ENCODE measurements around the gene FST. TPM values are rescaled to one million over a fixed set of nuclear protein-coding genes. Genes with fewer than 3 reads are reported as not detected.

FST gene
- total and polyA plus RNA-seq, 10 of the 15 experiments (the other 5 are each of a cell fraction or from before 2014, with no cell fraction given): 0.23 TPM; not detected in 9

DNA sequence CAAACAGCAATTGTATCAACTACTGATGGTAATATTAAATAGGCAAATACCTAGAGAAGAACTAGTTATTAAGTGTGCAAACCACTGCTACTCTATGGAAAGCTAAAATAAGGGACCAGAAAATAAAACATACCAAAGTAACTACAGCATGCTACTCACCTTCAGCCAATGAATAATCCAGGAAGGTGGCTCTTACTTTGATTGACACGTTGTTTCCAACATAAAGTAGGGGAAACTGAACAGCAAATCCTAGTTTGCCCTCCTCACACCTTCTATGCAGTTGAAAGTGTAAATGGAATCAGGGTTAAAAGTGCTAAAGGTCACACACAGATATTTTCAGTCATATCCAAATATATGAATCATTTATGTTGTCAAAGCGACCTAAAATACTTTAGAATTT lies 5.1 kb upstream of the FST start (continued):
- TF ChIP-seq NBN (IDR thresholded peaks at IDR 0.05): no peak
- no peak for TF ChIP-seq PML (IDR thresholded peaks at IDR 0.05; ENCODE audit: low read length)
- no peak for TF ChIP-seq RB1 (IDR thresholded peaks at IDR 0.05; ENCODE audit: borderline replicate concordance)
- TF ChIP-seq PAX5 (IDR thresholded peaks at IDR 0.05; ENCODE audit: borderline replicate concordance, low read depth, low read length): no peak
- TF ChIP-seq, protein P1, sequence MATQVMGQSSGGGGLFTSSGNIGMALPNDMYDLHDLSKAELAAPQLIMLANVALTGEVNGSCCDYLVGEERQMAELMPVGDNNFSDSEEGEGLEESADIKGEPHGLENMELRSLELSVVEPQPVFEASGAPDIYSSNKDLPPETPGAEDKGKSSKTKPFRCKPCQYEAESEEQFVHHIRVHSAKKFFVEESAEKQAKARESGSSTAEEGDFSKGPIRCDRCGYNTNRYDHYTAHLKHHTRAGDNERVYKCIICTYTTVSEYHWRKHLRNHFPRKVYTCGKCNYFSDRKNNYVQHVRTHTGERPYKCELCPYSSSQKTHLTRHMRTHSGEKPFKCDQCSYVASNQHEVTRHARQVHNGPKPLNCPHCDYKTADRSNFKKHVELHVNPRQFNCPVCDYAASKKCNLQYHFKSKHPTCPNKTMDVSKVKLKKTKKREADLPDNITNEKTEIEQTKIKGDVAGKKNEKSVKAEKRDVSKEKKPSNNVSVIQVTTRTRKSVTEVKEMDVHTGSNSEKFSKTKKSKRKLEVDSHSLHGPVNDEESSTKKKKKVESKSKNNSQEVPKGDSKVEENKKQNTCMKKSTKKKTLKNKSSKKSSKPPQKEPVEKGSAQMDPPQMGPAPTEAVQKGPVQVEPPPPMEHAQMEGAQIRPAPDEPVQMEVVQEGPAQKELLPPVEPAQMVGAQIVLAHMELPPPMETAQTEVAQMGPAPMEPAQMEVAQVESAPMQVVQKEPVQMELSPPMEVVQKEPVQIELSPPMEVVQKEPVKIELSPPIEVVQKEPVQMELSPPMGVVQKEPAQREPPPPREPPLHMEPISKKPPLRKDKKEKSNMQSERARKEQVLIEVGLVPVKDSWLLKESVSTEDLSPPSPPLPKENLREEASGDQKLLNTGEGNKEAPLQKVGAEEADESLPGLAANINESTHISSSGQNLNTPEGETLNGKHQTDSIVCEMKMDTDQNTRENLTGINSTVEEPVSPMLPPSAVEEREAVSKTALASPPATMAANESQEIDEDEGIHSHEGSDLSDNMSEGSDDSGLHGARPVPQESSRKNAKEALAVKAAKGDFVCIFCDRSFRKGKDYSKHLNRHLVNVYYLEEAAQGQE (IDR thresholded peaks at IDR 0.05; ENCODE audit: low read depth, low read length): no peak

DNA sequence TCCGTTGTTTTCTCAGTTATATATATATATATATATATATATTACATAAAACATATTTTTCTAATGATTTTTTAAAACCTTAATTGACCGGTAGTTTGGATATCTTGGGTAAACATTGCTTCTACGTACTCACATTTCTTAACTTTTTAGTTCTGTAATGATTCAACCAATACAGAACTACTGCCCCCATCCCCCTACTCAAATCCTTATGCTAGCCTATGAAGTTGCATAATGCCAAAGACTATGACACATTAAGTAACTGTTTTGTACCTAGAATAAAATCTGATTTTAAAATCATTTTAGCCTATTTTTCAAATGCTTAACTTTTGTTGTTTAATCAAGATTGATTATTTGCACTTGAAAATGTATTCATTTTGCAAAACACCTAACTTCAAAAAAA lies 4.4 kb upstream of the FST start:
- Histone ChIP-seq H3K9ac (ENCODE audit: control insufficient read depth, insufficient read depth, low read length) (no peak overlapping the region), H3K27ac (ENCODE audit: control insufficient read depth, insufficient read depth) (no peak overlapping the region), H3K4me1 (ENCODE audit: control insufficient read depth, insufficient read depth, low read length) (peaks cover 5% of the 10 kb centered on the region), H4K20me1 (ENCODE audit: control insufficient read depth, insufficient read depth) (no peaks in the 10 kb centered on the region), H2AFZ (ENCODE audit: control insufficient read depth, low read depth, low read length) (no peak overlapping the region), H3K4me2 (ENCODE audit: control insufficient read depth, insufficient read depth) (no peak overlapping the region), H3K27me3 (replicated peaks in 1 of 2; ENCODE audit: control insufficient read depth in 2 of 2, insufficient read depth in 2 of 2, low read length in 1 of 2) (peaks cover 4 to 18% of the 10 kb centered on the region in 2 experiments), H3K4me3 (no peak overlapping the region), H3K36me3 (ENCODE audit: control insufficient read depth in 2 of 2, insufficient read depth in 2 of 2, low read length in 1 of 2) (no peaks in the 10 kb centered on the region), H3K79me2 (ENCODE audit: control insufficient read depth, insufficient read depth, low read length) (no peaks in the 10 kb centered on the region), H3K9me3 (replicated peaks; ENCODE audit: control insufficient read depth, insufficient read depth, low read length) (no peaks in the 10 kb centered on the region)
- ATAC-seq: no peak
- no peak for FAIRE-seq
- DNase-seq (ENCODE audit: low read depth, low spot score): no peak
- ChIA-PET SMC1A (ENCODE audit: uncharacterized antibody, unreplicated experiment) (interaction anchor here (0.6 to 1.8 kb wide), 4 partner anchors 140 to 1008 kb away, joined by 3 to 6 read pairs (median 4); no protein-coding TSS in a partner anchor), POLR2A (no interaction called here), RAD21 (ENCODE audit: unreplicated experiment) (interaction anchor here (1.0 to 1.3 kb wide), 2 partner anchors 516 to 758 kb away, joined by 3 to 4 read pairs; no protein-coding TSS in a partner anchor), CTCF (interaction anchor here (0.8 to 5.9 kb wide), 9 partner anchors 11 to 758 kb away, joined by 3 to 38 read pairs (median 4); no protein-coding TSS in a partner anchor)
- intact Hi-C loops (cut with micrococcal nuclease; ENCODE audit: unreplicated experiment) (loop anchor here (5.0 kb wide), 1 partner anchor 516 kb away; no protein-coding TSS in a partner anchor), in situ Hi-C loops (cut with MboI) (no loop called here)
- 74% methylated on average over 3 of the region's 3 CpGs for WGBS (ENCODE audit: insufficient coverage, insufficient replicate concordance, low lambda C conversion rate, missing lambda C conversion rate)
- no TSS peak for BruUV-seq (replicated peaks)
- TF ChIP-seq, protein P2, sequence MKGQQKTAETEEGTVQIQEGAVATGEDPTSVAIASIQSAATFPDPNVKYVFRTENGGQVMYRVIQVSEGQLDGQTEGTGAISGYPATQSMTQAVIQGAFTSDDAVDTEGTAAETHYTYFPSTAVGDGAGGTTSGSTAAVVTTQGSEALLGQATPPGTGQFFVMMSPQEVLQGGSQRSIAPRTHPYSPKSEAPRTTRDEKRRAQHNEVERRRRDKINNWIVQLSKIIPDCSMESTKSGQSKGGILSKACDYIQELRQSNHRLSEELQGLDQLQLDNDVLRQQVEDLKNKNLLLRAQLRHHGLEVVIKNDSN (IDR thresholded peaks at IDR 0.05; ENCODE audit: borderline replicate concordance, extremely low read length, insufficient read depth, low read depth, low read length): no peak
- no peak for TF ChIP-seq TAF1 (IDR thresholded peaks at IDR 0.05; ENCODE audit: borderline replicate concordance, low read depth, low read length)
- no peak for TF ChIP-seq FOXM1 (IDR thresholded peaks at IDR 0.05; ENCODE audit: low read depth, low read length)
- TF ChIP-seq EP300 (IDR thresholded peaks at IDR 0.05; ENCODE audit: borderline replicate concordance in 1 of 2, control insufficient read depth in 1 of 2, low read depth in 2 of 2, low read length in 2 of 2): no peak
- TF ChIP-seq TARDBP (IDR thresholded peaks at IDR 0.05; ENCODE audit: borderline replicate concordance): no peak
- no peak for TF ChIP-seq LARP7 (IDR thresholded peaks at IDR 0.05)
- TF ChIP-seq, protein P3, sequence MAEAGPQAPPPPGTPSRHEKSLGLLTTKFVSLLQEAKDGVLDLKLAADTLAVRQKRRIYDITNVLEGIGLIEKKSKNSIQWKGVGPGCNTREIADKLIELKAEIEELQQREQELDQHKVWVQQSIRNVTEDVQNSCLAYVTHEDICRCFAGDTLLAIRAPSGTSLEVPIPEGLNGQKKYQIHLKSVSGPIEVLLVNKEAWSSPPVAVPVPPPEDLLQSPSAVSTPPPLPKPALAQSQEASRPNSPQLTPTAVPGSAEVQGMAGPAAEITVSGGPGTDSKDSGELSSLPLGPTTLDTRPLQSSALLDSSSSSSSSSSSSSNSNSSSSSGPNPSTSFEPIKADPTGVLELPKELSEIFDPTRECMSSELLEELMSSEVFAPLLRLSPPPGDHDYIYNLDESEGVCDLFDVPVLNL (IDR thresholded peaks at IDR 0.05; ENCODE audit: low read depth, low read length): no peak
- TF ChIP-seq MTA2 (IDR thresholded peaks at IDR 0.05; ENCODE audit: low read depth): no peak
- TF ChIP-seq, protein P4, sequence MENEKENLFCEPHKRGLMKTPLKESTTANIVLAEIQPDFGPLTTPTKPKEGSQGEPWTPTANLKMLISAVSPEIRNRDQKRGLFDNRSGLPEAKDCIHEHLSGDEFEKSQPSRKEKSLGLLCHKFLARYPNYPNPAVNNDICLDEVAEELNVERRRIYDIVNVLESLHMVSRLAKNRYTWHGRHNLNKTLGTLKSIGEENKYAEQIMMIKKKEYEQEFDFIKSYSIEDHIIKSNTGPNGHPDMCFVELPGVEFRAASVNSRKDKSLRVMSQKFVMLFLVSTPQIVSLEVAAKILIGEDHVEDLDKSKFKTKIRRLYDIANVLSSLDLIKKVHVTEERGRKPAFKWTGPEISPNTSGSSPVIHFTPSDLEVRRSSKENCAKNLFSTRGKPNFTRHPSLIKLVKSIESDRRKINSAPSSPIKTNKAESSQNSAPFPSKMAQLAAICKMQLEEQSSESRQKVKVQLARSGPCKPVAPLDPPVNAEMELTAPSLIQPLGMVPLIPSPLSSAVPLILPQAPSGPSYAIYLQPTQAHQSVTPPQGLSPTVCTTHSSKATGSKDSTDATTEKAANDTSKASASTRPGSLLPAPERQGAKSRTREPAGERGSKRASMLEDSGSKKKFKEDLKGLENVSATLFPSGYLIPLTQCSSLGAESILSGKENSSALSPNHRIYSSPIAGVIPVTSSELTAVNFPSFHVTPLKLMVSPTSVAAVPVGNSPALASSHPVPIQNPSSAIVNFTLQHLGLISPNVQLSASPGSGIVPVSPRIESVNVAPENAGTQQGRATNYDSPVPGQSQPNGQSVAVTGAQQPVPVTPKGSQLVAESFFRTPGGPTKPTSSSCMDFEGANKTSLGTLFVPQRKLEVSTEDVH (IDR thresholded peaks at IDR 0.05; ENCODE audit: low read depth, partially characterized antibody): no peak

All from GM12878 (cell line).